ENCODE data around the gene DNAJC1. TPM values are rescaled to one million over a fixed set of nuclear protein-coding genes. Genes with fewer than 3 reads are reported as not detected.

Gene DNAJC1, protein sequence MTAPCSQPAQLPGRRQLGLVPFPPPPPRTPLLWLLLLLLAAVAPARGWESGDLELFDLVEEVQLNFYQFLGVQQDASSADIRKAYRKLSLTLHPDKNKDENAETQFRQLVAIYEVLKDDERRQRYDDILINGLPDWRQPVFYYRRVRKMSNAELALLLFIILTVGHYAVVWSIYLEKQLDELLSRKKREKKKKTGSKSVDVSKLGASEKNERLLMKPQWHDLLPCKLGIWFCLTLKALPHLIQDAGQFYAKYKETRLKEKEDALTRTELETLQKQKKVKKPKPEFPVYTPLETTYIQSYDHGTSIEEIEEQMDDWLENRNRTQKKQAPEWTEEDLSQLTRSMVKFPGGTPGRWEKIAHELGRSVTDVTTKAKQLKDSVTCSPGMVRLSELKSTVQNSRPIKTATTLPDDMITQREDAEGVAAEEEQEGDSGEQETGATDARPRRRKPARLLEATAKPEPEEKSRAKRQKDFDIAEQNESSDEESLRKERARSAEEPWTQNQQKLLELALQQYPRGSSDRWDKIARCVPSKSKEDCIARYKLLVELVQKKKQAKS
- polyA plus RNA-seq (2012; ENCODE audit: insufficient read length, low read depth), result 52.2 TPM

DNA sequence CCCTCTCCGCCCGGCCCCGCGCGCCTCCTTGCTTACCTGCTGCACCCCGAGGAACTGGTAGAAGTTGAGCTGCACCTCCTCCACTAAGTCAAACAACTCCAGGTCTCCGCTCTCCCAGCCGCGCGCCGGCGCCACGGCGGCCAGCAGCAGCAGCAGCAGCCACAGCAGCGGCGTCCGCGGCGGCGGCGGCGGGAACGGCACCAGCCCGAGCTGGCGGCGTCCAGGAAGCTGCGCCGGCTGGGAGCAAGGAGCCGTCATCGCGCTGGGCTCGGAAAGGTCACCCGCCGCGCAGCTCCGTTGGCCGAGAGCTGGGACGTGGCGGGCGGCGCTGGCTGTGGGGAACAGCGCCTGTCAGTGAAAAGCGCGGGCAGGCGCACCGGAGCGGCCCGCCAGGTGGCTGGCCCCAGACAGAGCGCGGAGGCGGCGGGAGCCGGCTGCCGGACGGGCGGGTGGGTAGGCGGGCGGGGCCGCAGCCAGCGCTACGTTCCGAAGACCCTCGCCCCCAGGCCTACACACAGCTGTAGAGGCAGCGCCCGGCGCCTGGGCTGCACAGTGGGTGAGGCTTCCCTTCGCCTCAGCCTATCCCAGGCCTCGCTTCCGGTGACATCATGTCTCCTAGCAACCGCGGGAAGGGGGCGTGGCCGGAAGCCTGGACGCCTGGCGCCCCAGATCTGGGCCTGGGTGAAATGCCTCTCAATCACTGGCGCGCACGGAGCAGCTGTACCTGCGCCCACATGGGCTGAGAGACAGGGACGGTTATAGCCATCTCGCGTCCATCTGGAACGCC is at the start of gene DNAJC1:
TSS of gene DNAJC1 (minus strand) at position 554 of the 787 bp plus-strand sequence. CDS start at position 258, 296 bp downstream.
- TF ChIP-seq FOXP2 (optimal IDR thresholded peaks at IDR 0.05; ENCODE audit: borderline replicate concordance, extremely low read depth, extremely low read length, insufficient read depth), result peak; percentile 18
- TF ChIP-seq TAF1 (IDR thresholded peaks at IDR 0.05; ENCODE audit: borderline replicate concordance, insufficient read depth, low read length), result peak; percentile 49
- TF ChIP-seq SIN3A (IDR thresholded peaks at IDR 0.05; ENCODE audit: borderline replicate concordance, insufficient read depth, low read length), result peak; percentile 55; the same call in 1 of the 2 replicates
- peak; percentile 89 for TF ChIP-seq POLR2AphosphoS5 (IDR thresholded peaks at IDR 0.05; ENCODE audit: low read depth, low read length)
- 0 out of 4 replicates have a peak, but pooled peaks of 1 of the 2 experiments have one; percentile 3 for TF ChIP-seq REST (IDR thresholded peaks at IDR 0.05; ENCODE audit: insufficient read depth in 1 of 2, low read depth in 2 of 2, low read length in 2 of 2)

DNA sequence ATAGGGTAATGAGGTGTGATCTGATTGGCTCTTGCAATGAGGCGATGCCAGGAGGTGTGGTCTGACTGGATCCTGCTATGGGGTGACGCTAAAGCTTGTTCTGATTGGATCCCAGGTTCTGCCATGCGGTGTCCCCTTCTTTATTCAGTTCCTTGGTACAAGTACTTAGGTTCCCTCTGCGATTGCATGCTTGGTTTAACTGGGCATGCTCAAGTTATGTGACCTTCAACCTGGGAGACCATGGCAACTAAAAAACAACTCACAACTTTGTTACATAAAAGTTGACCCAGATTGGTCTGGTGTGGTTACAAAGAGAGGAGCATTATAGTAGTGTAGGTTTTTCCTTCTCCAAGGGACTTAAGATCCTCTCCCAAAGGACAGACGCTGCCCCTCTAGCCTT is 49.5 kb upstream of the DNAJC1 start:
- TF ChIP-seq TAF1 (IDR thresholded peaks at IDR 0.05; ENCODE audit: borderline replicate concordance, insufficient read depth, low read length), result no peak
- no peak for TF ChIP-seq SIN3A (IDR thresholded peaks at IDR 0.05; ENCODE audit: borderline replicate concordance, insufficient read depth, low read length)
- no peak for TF ChIP-seq REST (IDR thresholded peaks at IDR 0.05; ENCODE audit: insufficient read depth in 1 of 2, low read depth in 2 of 2, low read length in 2 of 2)
- TF ChIP-seq FOXP2 (optimal IDR thresholded peaks at IDR 0.05; ENCODE audit: borderline replicate concordance, extremely low read depth, extremely low read length, insufficient read depth), result no peak
- no peak for TF ChIP-seq POLR2AphosphoS5 (IDR thresholded peaks at IDR 0.05; ENCODE audit: low read depth, low read length)

- TF ChIP-seq REST (IDR thresholded peaks at IDR 0.05; ENCODE audit: insufficient read depth in 1 of 2, low read depth in 2 of 2, low read length in 2 of 2), result no peak
- TF ChIP-seq TAF1 (IDR thresholded peaks at IDR 0.05; ENCODE audit: borderline replicate concordance, insufficient read depth, low read length), result no peak
- no peak for TF ChIP-seq SIN3A (IDR thresholded peaks at IDR 0.05; ENCODE audit: borderline replicate concordance, insufficient read depth, low read length)
- TF ChIP-seq FOXP2 (optimal IDR thresholded peaks at IDR 0.05; ENCODE audit: borderline replicate concordance, extremely low read depth, extremely low read length, insufficient read depth), result no peak
- no peak for TF ChIP-seq POLR2AphosphoS5 (IDR thresholded peaks at IDR 0.05; ENCODE audit: low read depth, low read length)
These were observed 46.1 kb upstream of the DNAJC1 start for GRCh38 chr10:22049635-22050034.

DNA sequence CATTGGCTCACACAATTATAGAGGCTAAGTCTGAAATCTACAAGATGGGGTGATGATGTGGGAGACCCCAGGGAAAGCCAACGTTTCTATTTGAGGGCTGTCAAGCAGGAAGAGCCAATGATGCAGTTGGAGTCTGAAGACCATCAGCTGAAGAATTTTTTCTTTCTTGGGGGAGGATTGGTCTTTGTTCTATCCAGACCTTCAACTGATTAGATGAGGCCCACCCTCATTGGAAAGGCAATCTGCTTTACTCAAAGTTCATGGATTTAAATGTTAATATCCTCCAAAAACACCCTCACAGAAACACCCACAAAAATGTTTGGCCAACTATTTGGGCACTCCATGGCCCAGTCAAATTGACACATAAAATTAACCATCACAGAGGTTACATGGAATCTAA is 44.3 kb upstream of the DNAJC1 start:
- TF ChIP-seq SIN3A (IDR thresholded peaks at IDR 0.05; ENCODE audit: borderline replicate concordance, insufficient read depth, low read length) (no peak), FOXP2 (optimal IDR thresholded peaks at IDR 0.05; ENCODE audit: borderline replicate concordance, extremely low read depth, extremely low read length, insufficient read depth) (no peak), POLR2AphosphoS5 (IDR thresholded peaks at IDR 0.05; ENCODE audit: low read depth, low read length) (no peak), REST (IDR thresholded peaks at IDR 0.05; ENCODE audit: insufficient read depth in 1 of 2, low read depth in 2 of 2, low read length in 2 of 2) (no peak), TAF1 (IDR thresholded peaks at IDR 0.05; ENCODE audit: borderline replicate concordance, insufficient read depth, low read length) (no peak)

All from PFSK-1 (cell line).